Natural killer cell (primary cell): ENCODE data around the gene MAP2K7. TPM values are rescaled to one million over a fixed set of nuclear protein-coding genes. Genes with fewer than 3 reads are reported as not detected.

Experiments used
- ATAC-seq, 3 donors: fragments of 150-1000 bp in 2 of 3; fragments of 200-7000 bp in 1 of 3; cut with Tn5 transposase; 1 replicate in 1 of 3; 2 replicates in 2 of 3; pipeline ENCODE4 v1.10.0; 2021; ENCODE audit warnings: mild to moderate bottlenecking in 2 of 3, moderate library complexity in 2 of 3
- DNase-seq, 2 donors: peaks; one replicate each; pipeline versions ENCODE4 v3.0.0 to v3.0.0-alpha.2; 2013 to 2021; ENCODE audit warnings: mixed read lengths in 1 of 2
- H3K27ac ChIP-seq: one replicate; pipeline ENCODE4 v1.5.1; 2013; ENCODE audit warnings: mild to moderate bottlenecking, low read length
- H3K27me3 ChIP-seq: one replicate; pipeline ENCODE4 v1.6.1; 2013; ENCODE audit warnings: low read length; ENCODE audit not compliant: control insufficient read depth, insufficient read depth
- H3K36me3 ChIP-seq: one replicate; pipeline ENCODE4 v1.6.1; 2013; ENCODE audit warnings: low read length; ENCODE audit not compliant: control insufficient read depth, insufficient read depth
- H3K4me1 ChIP-seq: one replicate; pipeline ENCODE4 v1.6.1; 2013; ENCODE audit warnings: low read length; ENCODE audit not compliant: control insufficient read depth, insufficient read depth
- H3K4me3 ChIP-seq: one replicate; pipeline ENCODE4 v1.5.1; 2013; ENCODE audit warnings: low read length
- H3K9me3 ChIP-seq: one replicate; pipeline ENCODE4 v1.6.1; 2013; ENCODE audit warnings: low read length; ENCODE audit not compliant: control insufficient read depth, insufficient read depth
- H3K27ac Mint-ChIP-seq, 2 donors: one replicate each; pipeline ENCODE4 v1.8.0; 2022; ENCODE audit warnings: mild to moderate bottlenecking in 2 of 2, mixed read lengths in 2 of 2, moderate library complexity in 1 of 2
- H3K27me3 Mint-ChIP-seq, 2 donors: one replicate each; pipeline ENCODE4 v1.8.0; 2022; ENCODE audit warnings: low read depth in 2 of 2, mixed read lengths in 2 of 2
- H3K36me3 Mint-ChIP-seq: one replicate; pipeline ENCODE4 v1.8.0; 2022; ENCODE audit warnings: mixed read lengths
- H3K4me1 Mint-ChIP-seq, 2 donors: one replicate each; pipeline ENCODE4 v1.8.0; 2022; ENCODE audit warnings: mixed read lengths in 2 of 2
- H3K4me3 Mint-ChIP-seq: one replicate; pipeline ENCODE4 v1.8.0; 2022; ENCODE audit warnings: mild to moderate bottlenecking, moderate library complexity, mixed read lengths
- H3K9me3 Mint-ChIP-seq, 2 donors: one replicate each; pipeline ENCODE4 v1.8.0; 2022; ENCODE audit warnings: mixed read lengths in 2 of 2
- CTCF ChIP-seq: fragments of 200-600 bp; IDR thresholded peaks from one replicate; pipeline ENCODE4 v1.8.0; 2022; ENCODE audit warnings: antibody characterized with exemption
- WGBS: methylation state at CpG from one replicate; pipeline ENCODE4 v1.1.7; 2013; ENCODE audit warnings: missing lambda C conversion rate; ENCODE audit not compliant: insufficient coverage; 5-methylcytosine and 5-hydroxymethylcytosine counted together
- intact Hi-C: fragments of 100-400 bp; cut with micrococcal nuclease; formaldehyde crosslinking; loops from one replicate; pipeline ENCODE4 v1.14.2; 2022
- total RNA-seq, 4 donors: library from RNA; stranded (reverse); fragments of 120-200 nt in 1 of 4; gene quantifications; one replicate each; pipeline versions ENCODE4 v1.2.3 to v1.2.4, GENCODE V29; 2013 to 2022

The MAP2K7 gene
- 100 to 1,000 TPM; 131 to 218 (median 159) TPM for total RNA-seq
- 14.8 TPM for total RNA-seq (2013)

- H3K36me3 ChIP-seq, result peaks cover 9% of the 10 kb centered on the region
- peaks cover 32% of the 10 kb centered on the region for H3K4me1 ChIP-seq
- intact Hi-C loops, result loop anchor here (1.0 to 2.0 kb wide), 3 partner anchors 17 to 40 kb away; partner anchors contain the start of genes SNAPC2 and TIMM44
- peak; percentile 57 for TF ChIP-seq CTCF
- DNase-seq (peak; percentile 100), ATAC-seq (peak; percentile 71 to 87 (median 72))
- H3K4me3 Mint-ChIP-seq, result peak within 1 kb of the TSS; percentile 93
- no peaks in the 10 kb centered on the region for H3K27me3 ChIP-seq
- no peaks in the 10 kb centered on the region for H3K9me3 ChIP-seq
- peak within 1 kb of the TSS; percentile 62 for H3K4me3 ChIP-seq
- H3K27ac Mint-ChIP-seq, result peak within 1 kb of the TSS; percentile 95 to 99
- peak within 1 kb of the TSS; percentile 88 for H3K27ac ChIP-seq
- H3K27me3 Mint-ChIP-seq, result peaks cover 0 to 3% of the 10 kb centered on the region in 2 donors
- under 1% methylated on average over 89 of the region's 89 CpGs for WGBS
- peaks cover 20 to 47% of the 10 kb centered on the region in 2 donors for H3K4me1 Mint-ChIP-seq
- H3K9me3 Mint-ChIP-seq, result no peaks in the 10 kb centered on the region
- H3K36me3 Mint-ChIP-seq, result no peaks in the 10 kb centered on the region
These were observed at the start of gene MAP2K7 for GRCh38 chr19:7903244-7904073. Gene MAP2K7, plus strand, starts transcription at chr19:7903877. Its CDS starts 68 bp downstream, at chr19:7903945.

GRCh38 chr19:7855426-7856108, 48.1 kb upstream of the MAP2K7 start:
- no peak overlapping the region for H3K4me3 Mint-ChIP-seq
- no peaks in the 10 kb centered on the region for H3K36me3 Mint-ChIP-seq
- peaks cover 8% of the 10 kb centered on the region for H3K27me3 ChIP-seq
- H3K27ac Mint-ChIP-seq, result no peak overlapping the region
- no peak overlapping the region for H3K4me3 ChIP-seq
- H3K27me3 Mint-ChIP-seq, result no peaks in the 10 kb centered on the region
- no peak overlapping the region for H3K27ac ChIP-seq
- intact Hi-C loops, result no loop called here
- peaks cover 8% of the 10 kb centered on the region for H3K4me1 ChIP-seq
- TF ChIP-seq CTCF, result no peak
- peaks cover 9 to 10% of the 10 kb centered on the region in 2 donors for H3K4me1 Mint-ChIP-seq
- no peaks in the 10 kb centered on the region for H3K36me3 ChIP-seq
- WGBS, result 92% methylated on average over 23 of the region's 26 CpGs
- no peak for DNase-seq
- no peaks in the 10 kb centered on the region for H3K9me3 Mint-ChIP-seq
- no peak for ATAC-seq
- H3K9me3 ChIP-seq, result no peaks in the 10 kb centered on the region

GRCh38 chr19:7856109-7856591, 47.5 kb upstream of the MAP2K7 start:
- WGBS, result 90% methylated on average over 16 of the region's 16 CpGs
- peaks cover 9 to 12% of the 10 kb centered on the region in 2 donors for H3K4me1 Mint-ChIP-seq
- no peaks in the 10 kb centered on the region for H3K36me3 Mint-ChIP-seq
- TF ChIP-seq CTCF, result no peak
- peaks cover 11% of the 10 kb centered on the region for H3K4me1 ChIP-seq
- no peak overlapping the region for H3K27ac ChIP-seq
- ATAC-seq, result no peak
- no peak overlapping the region for H3K27ac Mint-ChIP-seq
- H3K27me3 Mint-ChIP-seq, result peaks cover 0 to 2% of the 10 kb centered on the region in 2 donors
- H3K27me3 ChIP-seq, result peaks cover 14% of the 10 kb centered on the region
- H3K4me3 ChIP-seq, result no peak overlapping the region
- no peaks in the 10 kb centered on the region for H3K36me3 ChIP-seq
- intact Hi-C loops, result no loop called here
- H3K4me3 Mint-ChIP-seq, result no peak overlapping the region
- no peaks in the 10 kb centered on the region for H3K9me3 Mint-ChIP-seq
- no peak for DNase-seq
- no peaks in the 10 kb centered on the region for H3K9me3 ChIP-seq
